HG03135 (cell line): Measurements from ENCODE around the gene SMIM17.
"Not testable (repeated sequence)": the region's sequence is repeated elsewhere in the genome, so short reads cannot be mapped to it uniquely, and the experiment has no call there.

Experiments used
- ATAC-seq: cut with Tn5 transposase; IDR thresholded peaks from one replicate; pipeline ENCODE4 v1.9.1; 2021; ENCODE audit warnings: mild to moderate bottlenecking, moderate library complexity; ENCODE audit not compliant: unreplicated experiment

The SMIM17 gene

GRCh38 chr19:56654151-56654550, 11.2 kb downstream of the SMIM17 start:
- ATAC-seq, result no peak

GRCh38 chr19:56660381-56661107, 17.6 kb downstream of the SMIM17 start:
- no peak for ATAC-seq

- no peak for ATAC-seq
Measured at GRCh38 chr19:56661248-56661647, 18.3 kb downstream of the SMIM17 start.

- no peak for ATAC-seq
Measured at GRCh38 chr19:56663931-56664500, 21.1 kb downstream of the SMIM17 start.

GRCh38 chr19:56664511-56664910, 21.6 kb downstream of the SMIM17 start:
- ATAC-seq, result no peak

- ATAC-seq, result no peak
Measured at GRCh38 chr19:56667311-56667870, 24.4 kb downstream of the SMIM17 start.

- no peak for ATAC-seq
Measured at GRCh38 chr19:56668676-56669075, 25.7 kb downstream of the SMIM17 start.

DNA sequence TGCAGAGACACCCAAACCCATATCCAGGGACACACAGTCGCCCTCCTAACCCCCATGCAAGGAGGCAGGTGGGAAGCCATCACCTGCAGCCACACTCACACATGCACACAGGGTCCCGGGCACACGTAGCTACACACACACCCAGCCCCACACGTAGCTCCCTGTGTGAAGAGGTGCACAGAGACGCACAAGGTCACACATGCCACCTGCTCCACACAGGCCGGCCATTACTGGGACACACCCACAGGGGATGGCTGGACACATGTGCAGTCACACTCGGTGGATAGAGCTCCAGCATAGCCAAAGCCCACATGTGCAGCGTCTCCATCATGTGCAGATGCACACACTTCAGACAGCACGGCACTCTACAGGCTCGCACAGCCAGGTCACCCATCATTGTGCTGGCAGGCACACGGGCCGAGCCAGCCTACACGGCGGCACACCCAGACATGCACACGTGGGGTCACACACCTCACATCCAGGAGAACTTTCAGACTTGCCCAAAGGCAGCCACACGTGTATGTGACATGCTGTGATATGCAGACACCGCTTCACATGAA, 27.5 kb downstream of the SMIM17 start:
- ATAC-seq, result no peak

GRCh38 chr19:56670961-56671612, 28.1 kb downstream of the SMIM17 start:
- ATAC-seq, result no peak

GRCh38 chr19:56671613-56671994, 28.6 kb downstream of the SMIM17 start, which contains the start of gene ZNF835:
ZNF835 (minus strand) TSS chr19:56671757; CDS start chr19:56665198, 6,559 bp downstream.
- ATAC-seq, result no peak

DNA sequence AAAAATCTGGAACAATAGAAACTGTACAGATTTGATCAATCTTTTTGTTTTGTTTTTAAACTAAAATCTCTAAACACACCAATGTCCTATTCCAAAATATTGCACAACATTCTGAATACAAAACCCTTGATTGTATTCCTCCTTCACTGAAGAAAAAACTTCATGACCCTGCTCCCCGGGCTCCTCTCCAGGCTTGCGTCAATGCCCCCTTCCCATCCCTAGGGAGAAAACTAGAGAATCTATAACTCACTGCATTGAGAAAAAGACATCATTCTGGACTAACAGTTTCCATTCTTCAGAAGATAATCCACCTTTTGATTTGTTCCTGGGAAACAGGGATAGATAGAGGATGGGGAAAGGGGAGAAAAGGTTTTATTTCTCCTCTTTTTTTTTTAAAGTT, 29.7 kb downstream of the SMIM17 start:
- ATAC-seq, result not testable (repeated sequence)

GRCh38 chr19:56678205-56678604, 35.2 kb downstream of the SMIM17 start:
- no peak for ATAC-seq

GRCh38 chr19:56681702-56682101, 38.7 kb downstream of the SMIM17 start:
- ATAC-seq, result no peak

DNA sequence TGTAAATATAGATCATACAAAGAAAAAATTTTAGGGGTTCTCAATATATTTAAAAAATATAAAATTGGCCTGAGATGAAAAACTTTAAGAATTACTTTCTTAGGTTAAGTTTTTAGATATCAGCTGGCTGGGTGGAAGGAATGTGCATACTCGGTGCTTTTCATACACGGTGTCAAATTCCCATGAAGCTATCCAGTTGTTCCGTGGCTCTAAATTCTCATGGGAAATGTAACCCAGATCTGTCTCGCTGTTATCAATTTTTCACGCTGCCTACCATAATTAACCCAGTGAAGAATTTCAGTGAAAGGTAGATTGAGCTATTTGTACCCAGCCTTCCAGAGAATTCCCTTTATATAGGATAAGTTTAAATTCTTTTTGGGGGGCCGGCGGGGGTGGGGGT, 40.2 kb downstream of the SMIM17 start:
- no peak for ATAC-seq

DNA sequence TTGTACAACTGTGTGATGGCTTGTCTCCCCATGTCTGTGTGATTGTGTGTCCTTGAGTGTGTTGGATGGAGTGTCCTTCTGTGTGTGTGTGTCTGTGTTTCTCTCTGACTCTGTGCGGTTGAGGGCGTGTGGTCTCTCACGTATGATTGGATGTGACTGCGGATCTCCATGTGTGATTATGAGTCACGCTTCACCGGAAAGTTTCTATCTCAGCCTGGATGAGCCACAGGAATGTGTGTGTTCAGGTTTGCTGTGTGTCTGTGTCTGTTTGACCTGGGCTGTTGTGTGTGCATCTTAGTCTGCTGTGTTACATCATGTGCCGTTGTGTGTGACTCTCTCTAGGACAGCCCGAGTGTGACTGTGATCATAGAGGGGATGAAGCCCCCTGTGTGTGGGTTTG, 44.1 kb downstream of the SMIM17 start:
- ATAC-seq, result no peak

DNA sequence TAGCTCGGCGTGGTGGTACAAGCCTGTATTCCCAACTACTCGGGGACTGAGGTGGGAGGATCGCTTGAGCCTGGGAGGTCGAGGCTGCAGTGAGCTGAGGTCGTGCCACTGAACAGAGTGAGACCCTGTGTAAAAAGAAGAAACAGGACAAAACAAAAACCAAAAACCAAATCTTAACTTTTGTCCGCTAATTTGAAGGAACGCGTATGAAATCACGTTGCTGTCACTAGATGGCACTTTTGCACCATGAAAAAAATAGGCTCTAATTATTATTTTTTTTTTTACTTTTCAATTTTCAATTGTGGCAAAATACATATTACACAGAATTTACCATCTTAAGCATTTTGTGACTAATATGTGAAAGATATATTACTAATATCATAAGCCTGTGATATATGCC, 46.2 kb downstream of the SMIM17 start:
- ATAC-seq, result no peak

- no peak for ATAC-seq
Measured at GRCh38 chr19:56690670-56691069, 47.7 kb downstream of the SMIM17 start.

GRCh38 chr19:56692206-56692895, 49.4 kb downstream of the SMIM17 start:
- ATAC-seq, result no peak

GRCh38 chr19:56699552-56699951, 56.6 kb downstream of the SMIM17 start:
- ATAC-seq, result no peak

DNA sequence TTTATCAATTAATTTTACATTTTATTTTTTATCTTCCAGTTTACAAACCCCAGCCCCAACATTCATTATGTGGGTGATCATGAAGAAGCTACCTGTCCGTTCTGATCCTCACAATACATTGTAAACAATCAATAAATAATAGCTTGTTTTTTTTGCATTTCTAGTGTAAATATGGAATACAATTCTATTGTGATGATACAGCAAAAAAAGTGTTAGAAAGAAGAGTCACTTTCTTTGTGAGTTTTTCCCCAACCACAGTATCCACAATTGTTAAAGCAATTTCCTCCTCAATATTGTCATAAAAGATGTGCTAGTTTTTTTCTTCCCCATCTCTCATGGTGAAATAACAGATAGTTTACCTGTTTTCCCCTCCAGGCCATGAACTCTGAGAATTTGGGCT, 58.9 kb downstream of the SMIM17 start:
- ATAC-seq, result no peak

- ATAC-seq, result no peak
Measured at GRCh38 chr19:56705939-56706338, 63.0 kb downstream of the SMIM17 start.
